Astrocyte of the hippocampus (primary cell): Measurements from ENCODE around the gene LEFTY2.
"Not testable (repeated sequence)": the region's sequence is repeated elsewhere in the genome, so short reads cannot be mapped to it uniquely, and the experiment has no call there.

Source experiments
- DNase-seq: peaks from one replicate; pipeline ENCODE4 v3.0.0; 2011; ENCODE audit warnings: low read depth, low spot score

The LEFTY2 gene

GRCh38 chr1:225954753-225955152 lies 13.7 kb upstream of the LEFTY2 start:
- no peak for DNase-seq

- DNase-seq: no peak
Observed at GRCh38 chr1:225953315-225953714, 12.3 kb upstream of the LEFTY2 start.

DNA sequence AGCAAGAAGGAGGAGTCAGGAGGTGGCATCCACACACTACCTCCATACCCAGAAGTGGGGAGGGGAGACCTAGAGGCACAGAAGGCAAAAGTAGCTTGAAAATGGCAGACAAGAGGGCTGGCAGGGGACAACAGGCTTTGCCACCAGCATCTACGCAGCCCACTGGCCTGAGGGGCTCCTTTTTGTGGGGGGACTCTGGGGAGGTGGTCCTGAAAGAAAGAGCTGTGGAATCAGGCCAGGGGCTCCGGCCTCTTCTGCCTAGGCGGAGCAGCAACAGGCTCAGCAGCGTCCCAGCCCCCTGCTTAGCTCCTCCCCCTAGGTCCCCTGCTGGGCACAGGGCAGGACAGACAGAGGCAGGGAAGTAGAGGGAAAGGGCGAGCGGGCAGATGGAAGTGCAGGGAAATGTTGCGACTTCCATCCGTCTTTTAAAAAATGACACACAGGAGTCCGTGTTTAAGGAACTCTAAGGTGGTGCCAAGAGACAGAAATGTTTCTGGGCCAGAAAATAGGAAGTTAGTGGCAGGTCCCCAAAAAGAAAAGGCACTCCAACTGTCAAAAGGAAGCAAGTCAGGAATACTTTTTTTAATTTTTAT lies 10.0 kb upstream of the LEFTY2 start:
- no peak for DNase-seq

DNA sequence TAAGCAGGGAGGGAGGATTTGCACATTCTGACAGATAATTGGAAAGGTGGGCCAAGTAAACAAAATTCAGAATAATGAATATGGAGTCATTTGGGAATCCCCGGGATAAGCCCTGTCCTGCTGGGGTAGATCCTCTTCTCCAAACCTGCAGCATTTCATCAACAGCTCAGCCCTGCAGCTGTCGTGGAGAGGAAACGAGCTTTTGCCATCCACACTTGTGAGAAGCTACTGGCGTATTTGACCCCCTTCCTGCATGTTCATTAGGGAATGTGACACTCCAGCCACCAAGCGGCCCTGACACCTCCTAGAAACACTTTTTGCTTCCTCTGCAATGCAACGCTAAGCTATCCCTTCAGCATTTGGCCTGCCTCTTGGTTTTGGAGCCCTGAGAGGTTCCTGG lies 8.0 kb upstream of the LEFTY2 start:
- DNase-seq: no peak

DNA sequence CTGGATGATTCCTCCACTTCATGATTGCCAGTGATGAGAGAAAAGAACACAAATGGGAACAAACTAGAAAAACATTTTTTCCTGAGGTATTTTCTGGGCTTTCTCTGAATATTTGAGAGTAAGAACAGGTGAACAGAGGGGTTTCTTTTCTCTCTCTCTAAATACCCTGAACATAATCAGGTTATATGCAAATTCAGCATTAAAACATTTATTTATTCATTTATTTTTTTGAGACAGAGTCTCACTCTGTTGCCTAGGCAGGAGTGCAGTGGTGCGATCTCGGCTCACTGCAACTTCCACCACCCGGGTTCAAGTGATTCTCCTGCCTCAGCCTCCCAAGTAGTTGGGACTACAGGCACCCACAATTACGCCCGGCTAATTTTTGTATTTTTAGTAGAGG lies 5.8 kb upstream of the LEFTY2 start:
- DNase-seq: no peak

DNA sequence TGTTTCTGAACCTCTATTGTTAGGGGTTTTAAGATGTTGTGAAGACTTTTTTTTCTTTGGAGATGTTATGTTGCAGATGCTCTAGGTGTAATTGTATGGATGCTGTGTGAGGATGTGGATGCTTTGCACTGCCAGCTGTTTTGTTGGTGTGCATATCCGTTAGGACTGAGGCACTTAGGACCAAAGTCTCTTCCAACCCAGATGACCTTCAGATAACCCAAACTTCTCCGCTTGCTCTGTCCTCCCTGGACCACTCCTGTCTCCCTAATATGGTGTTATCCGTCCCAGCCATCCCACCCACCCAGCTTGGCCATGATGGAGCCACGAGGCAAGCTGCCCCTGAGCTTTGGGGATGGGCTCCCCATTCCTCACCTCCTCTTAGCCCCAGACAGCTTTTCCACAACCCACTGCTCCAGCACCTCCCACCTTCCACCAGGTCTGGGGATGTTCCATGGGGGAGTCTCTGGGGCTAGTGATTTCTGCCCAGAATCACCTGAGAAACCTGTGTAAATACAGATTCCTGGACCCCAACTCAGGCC lies 5.1 kb upstream of the LEFTY2 start:
- DNase-seq: no peak

DNA sequence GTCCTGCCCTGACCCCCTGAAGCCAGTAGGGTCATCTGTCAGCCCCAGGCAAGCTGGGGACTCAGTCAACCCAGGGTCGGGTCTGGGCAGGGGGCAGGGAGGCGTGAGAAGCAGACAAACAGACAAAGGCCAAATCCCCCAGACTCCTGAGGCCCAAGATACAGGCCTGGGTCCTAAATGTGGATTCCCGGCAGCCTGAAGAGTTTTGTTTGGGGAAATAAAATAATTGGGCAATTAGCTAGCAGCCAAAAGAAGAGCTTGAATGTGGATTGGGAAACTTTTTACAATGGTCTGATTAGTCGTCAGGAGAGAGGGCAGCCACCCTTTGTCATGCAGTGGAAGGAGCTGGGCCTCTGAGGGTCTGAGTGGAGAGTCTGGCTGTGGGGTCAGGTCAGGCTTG lies 4.5 kb upstream of the LEFTY2 start:
- no peak for DNase-seq

DNA sequence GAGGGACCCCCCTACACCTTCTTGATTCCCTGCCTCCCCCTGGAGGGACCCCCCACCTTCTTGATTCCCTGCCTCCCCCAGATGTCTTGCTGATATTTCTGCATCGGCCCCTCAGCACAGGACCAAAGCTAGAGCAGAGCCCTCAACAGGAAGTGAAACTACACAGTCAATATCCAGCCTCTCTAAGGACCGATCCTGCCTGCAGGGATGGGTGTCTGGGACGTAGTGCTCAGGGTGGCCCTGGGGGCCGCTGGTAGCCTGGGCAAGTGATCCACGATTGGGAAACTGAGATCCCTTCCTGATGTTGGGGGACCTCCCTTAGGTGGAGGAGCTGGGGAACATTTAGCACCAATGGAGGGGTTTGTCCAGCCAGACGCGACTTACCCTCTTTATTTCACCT lies 3.9 kb upstream of the LEFTY2 start:
- DNase-seq: no peak

- DNase-seq: no peak
Observed at GRCh38 chr1:225944387-225944786, 3.4 kb upstream of the LEFTY2 start.

GRCh38 chr1:225943582-225943981 lies 2.6 kb upstream of the LEFTY2 start:
- no peak for DNase-seq

- DNase-seq: no peak
Observed at GRCh38 chr1:225942574-225942973, 1.6 kb upstream of the LEFTY2 start.

GRCh38 chr1:225941942-225942222 lies 862 bp upstream of the LEFTY2 start:
- no peak for DNase-seq

- DNase-seq: no peak
Observed at GRCh38 chr1:225940385-225941151, 452 bp downstream of the LEFTY2 start.

DNA sequence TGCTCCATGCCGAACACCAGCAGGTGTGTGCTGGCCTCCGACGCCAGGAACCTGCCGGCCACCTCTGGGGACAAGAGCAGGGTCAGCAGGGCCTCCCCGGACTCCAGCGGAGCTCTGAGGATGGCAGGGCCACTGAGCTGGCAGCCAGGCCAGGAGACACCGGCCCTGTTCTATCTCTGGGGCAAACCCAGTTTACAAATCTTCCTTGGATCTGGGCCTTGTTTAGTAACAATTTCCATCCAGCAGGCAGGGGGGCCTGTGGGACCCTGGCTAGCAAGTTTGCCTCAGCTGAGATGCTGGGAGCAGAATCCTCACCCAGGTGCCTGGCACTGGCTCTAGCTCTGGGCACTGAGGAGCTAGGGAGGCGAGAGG lies 1.1 kb downstream of the LEFTY2 start:
- not testable (repeated sequence) for DNase-seq

GRCh38 chr1:225939097-225939938 lies 1.7 kb downstream of the LEFTY2 start:
- not testable (repeated sequence) for DNase-seq

GRCh38 chr1:225937048-225937968 lies 3.7 kb downstream of the LEFTY2 start:
- no peak for DNase-seq

GRCh38 chr1:225936523-225936922 lies 4.5 kb downstream of the LEFTY2 start:
- DNase-seq: no peak

DNA sequence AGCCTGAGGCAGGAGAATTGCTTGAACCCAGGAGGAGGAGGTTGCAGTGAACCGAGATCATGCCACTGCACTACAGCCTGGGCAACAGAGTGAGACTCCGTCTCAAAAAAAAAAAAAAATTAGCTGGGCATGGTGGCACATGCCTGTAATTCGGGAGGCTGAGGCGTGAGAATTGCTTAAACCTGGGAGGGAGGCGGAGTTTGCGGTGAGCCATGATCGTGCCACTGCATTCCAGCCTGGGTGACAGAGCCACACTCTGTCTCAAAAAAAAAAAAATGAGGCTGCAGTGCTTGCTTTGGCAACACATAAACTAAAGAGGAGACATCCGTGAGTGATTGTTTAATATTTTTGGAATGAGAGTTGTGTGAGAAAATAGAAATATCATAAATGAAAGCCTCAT lies 4.9 kb downstream of the LEFTY2 start:
- DNase-seq: not testable (repeated sequence)

GRCh38 chr1:225934711-225935110 lies 6.3 kb downstream of the LEFTY2 start:
- no peak for DNase-seq

DNA sequence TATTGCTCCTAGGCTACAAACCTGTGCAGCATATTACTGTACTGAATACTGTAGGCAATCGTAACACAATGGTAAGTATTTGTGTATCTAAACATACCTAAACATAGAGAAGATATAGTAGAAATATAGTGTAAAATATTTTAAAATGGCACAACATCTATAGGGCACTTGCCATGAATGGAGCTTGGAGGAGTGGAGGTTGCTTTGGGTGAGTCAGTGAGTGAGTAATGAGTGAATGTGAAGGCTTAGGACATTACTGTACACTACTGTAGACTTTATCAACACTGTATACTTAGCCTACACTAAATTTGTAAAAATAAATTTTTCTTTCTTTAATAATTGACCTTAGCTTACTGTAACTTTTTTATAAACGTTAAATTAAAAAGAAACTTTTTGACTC lies 7.9 kb downstream of the LEFTY2 start:
- peak; percentile 34 for DNase-seq

- no peak for DNase-seq
Observed at GRCh38 chr1:225931270-225932136, 9.5 kb downstream of the LEFTY2 start.
